Caco-2 (cell line): Measurements from ENCODE around the gene SLC7A8. TPM values are rescaled to one million over a fixed set of nuclear protein-coding genes. Genes with fewer than 3 reads are reported as not detected.

Source experiments
- BruUV-seq: library from RNA; stranded (reverse); fragments of 400-500 nt; replicated peaks from 2 replicates; lab custom pipeline; 2021; lab: Mats Ljungman, UMichigan
- CTCF ChIA-PET: fragments of 300-600 bp; sonication (Branson Sonifier 250); formaldehyde crosslinking; loops from one replicate; lab custom pipeline; 2022; ENCODE audit warnings: antibody characterized with exemption; lab: Charles Lee
- POLR2A ChIA-PET: fragments of 300-600 bp; sonication (Branson Sonifier 250); formaldehyde crosslinking; loops from one replicate; lab custom pipeline; 2022; ENCODE audit warnings: antibody characterized with exemption; lab: Charles Lee
- DNase-seq, 2 experiments: peaks; one replicate each; pipeline versions ENCODE4 v3.0.0 to v3.0.0-alpha.2; 2020 to 2022
- H3K27me3 ChIP-seq: replicated peaks from 2 replicates; pipeline ENCODE4 v1.6.0; 2011; ENCODE audit warnings: low read length; ENCODE audit not compliant: control insufficient read depth, insufficient read depth
- H3K36me3 ChIP-seq: 2 replicates; pipeline ENCODE4 v1.5.1; 2011; ENCODE audit warnings: low read length; ENCODE audit not compliant: control insufficient read depth, insufficient read depth
- H3K4me1 ChIP-seq: fragments of 250-450 bp; sonication (Bioruptor Pico); 2 replicates; pipeline ENCODE4 v1.5.1; 2020; ENCODE audit warnings: mild to moderate bottlenecking
- H3K4me3 ChIP-seq: 2 replicates; pipeline ENCODE4 v1.5.1; 2011; ENCODE audit warnings: low read depth, mild to moderate bottlenecking, control low read depth, low read length
- H3K9me3 ChIP-seq: fragments of 250-450 bp; sonication (Bioruptor Pico); 2 replicates; pipeline ENCODE4 v1.5.1; 2020; ENCODE audit warnings: mild to moderate bottlenecking, moderate library complexity
- H3K27ac Mint-ChIP-seq: one replicate; pipeline ENCODE4 v1.8.0; 2022; ENCODE audit warnings: mixed read lengths; ENCODE audit not compliant: unreplicated experiment
- H3K27me3 Mint-ChIP-seq: one replicate; pipeline ENCODE4 v1.8.0; 2022; ENCODE audit warnings: mixed read lengths; ENCODE audit not compliant: insufficient read depth, unreplicated experiment
- H3K36me3 Mint-ChIP-seq: one replicate; pipeline ENCODE4 v1.8.0; 2022; ENCODE audit warnings: mild to moderate bottlenecking, mixed read lengths; ENCODE audit not compliant: insufficient read depth, unreplicated experiment
- H3K4me1 Mint-ChIP-seq: one replicate; pipeline ENCODE4 v1.8.0; 2022; ENCODE audit warnings: low read depth, mixed read lengths; ENCODE audit not compliant: unreplicated experiment
- H3K4me3 Mint-ChIP-seq: one replicate; pipeline ENCODE4 v1.8.0; 2022; ENCODE audit warnings: mild to moderate bottlenecking, moderate library complexity, mixed read lengths; ENCODE audit not compliant: unreplicated experiment
- H3K9me3 Mint-ChIP-seq: one replicate; pipeline ENCODE4 v1.8.0; 2022; ENCODE audit warnings: mixed read lengths; ENCODE audit not compliant: unreplicated experiment
- CTCF ChIP-seq, 2 experiments: fragments of 200-600 bp in 1 of 2; IDR thresholded peaks; 1 replicate in 1 of 2; 2 replicates in 1 of 2; pipeline versions ENCODE4 v1.5.1 to v1.8.0; 2011 to 2022; ENCODE audit warnings: antibody characterized with exemption in 1 of 2, control low read depth in 1 of 2, inconsistent platforms in 1 of 2, low read depth in 1 of 2, low read length in 1 of 2, mild to moderate bottlenecking in 1 of 2, moderate library complexity in 1 of 2; ENCODE audit not compliant: insufficient read depth in 1 of 2, severe bottlenecking in 1 of 2, unreplicated experiment in 1 of 2
- intact Hi-C: fragments of 100-400 bp; cut with micrococcal nuclease; formaldehyde crosslinking; loops from one replicate; pipeline ENCODE4 v1.10.0; 2022; ENCODE audit not compliant: unreplicated experiment
- total RNA-seq: library from RNA; stranded (reverse); gene quantifications from 2 replicates; pipeline ENCODE4 v1.2.3, GENCODE V29; 2022

Gene SLC7A8
- total RNA-seq, 1 experiment from 2014 or later = 26.9 TPM

GRCh38 chr14:23141706-23142444, 41.6 kb downstream of the SLC7A8 start:
- Mint-ChIP-seq H3K9me3 (no peaks in the 10 kb centered on the region), H3K27me3 (no peaks in the 10 kb centered on the region), H3K27ac (no peak overlapping the region), H3K36me3 (no peaks in the 10 kb centered on the region), H3K4me1 (peaks cover 14% of the 10 kb centered on the region), H3K4me3 (no peak overlapping the region)
- H3K4me1 ChIP-seq = peaks cover 20% of the 10 kb centered on the region
- no TSS peak for BruUV-seq
- H3K4me3 ChIP-seq = no peak overlapping the region
- no peak for TF ChIP-seq CTCF (IDR thresholded peaks at IDR 0.05; ENCODE audit: insufficient read depth in 1 of 2, low read depth in 1 of 2, low read length in 1 of 2, severe bottlenecking in 1 of 2, unreplicated experiment in 1 of 2)
- ChIA-PET POLR2A (no interaction called here), CTCF (no interaction called here)
- no peaks in the 10 kb centered on the region for H3K27me3 ChIP-seq
- peak in 1 of 2 experiments; percentile 12 for DNase-seq
- intact Hi-C loops = no loop called here
- no peaks in the 10 kb centered on the region for H3K9me3 ChIP-seq
- H3K36me3 ChIP-seq = no peaks in the 10 kb centered on the region

- ChIA-PET CTCF (interaction anchor here (1.0 kb wide), 1 partner anchor 20 kb away, joined by 3 read pairs; no protein-coding TSS in a partner anchor), POLR2A (no interaction called here)
- Mint-ChIP-seq H3K36me3 (no peaks in the 10 kb centered on the region), H3K27ac (no peak overlapping the region), H3K4me1 (peaks cover 1% of the 10 kb centered on the region), H3K9me3 (no peaks in the 10 kb centered on the region), H3K27me3 (no peaks in the 10 kb centered on the region), H3K4me3 (no peak overlapping the region)
- no peak for TF ChIP-seq CTCF (IDR thresholded peaks at IDR 0.05; ENCODE audit: insufficient read depth in 1 of 2, low read depth in 1 of 2, low read length in 1 of 2, severe bottlenecking in 1 of 2, unreplicated experiment in 1 of 2)
- H3K9me3 ChIP-seq = no peaks in the 10 kb centered on the region
- no peak overlapping the region for H3K4me3 ChIP-seq
- intact Hi-C loops = no loop called here
- BruUV-seq = no TSS peak
- H3K27me3 ChIP-seq = no peaks in the 10 kb centered on the region
- H3K4me1 ChIP-seq = peaks cover 5% of the 10 kb centered on the region; the same call in 1 of the 2 replicates
- no peaks in the 10 kb centered on the region for H3K36me3 ChIP-seq
- no peak for DNase-seq
Measured at GRCh38 chr14:23140371-23140770, 43.1 kb downstream of the SLC7A8 start.

- H3K36me3 ChIP-seq = no peaks in the 10 kb centered on the region
- CTCF ChIA-PET = interaction anchor here (1.0 kb wide), 1 partner anchor 19 kb away, joined by 3 read pairs; no protein-coding TSS in a partner anchor
- no peaks in the 10 kb centered on the region for H3K9me3 ChIP-seq
- Mint-ChIP-seq H3K4me1 (no peaks in the 10 kb centered on the region), H3K27ac (no peak overlapping the region), H3K9me3 (no peaks in the 10 kb centered on the region), H3K36me3 (no peaks in the 10 kb centered on the region), H3K4me3 (no peak overlapping the region), H3K27me3 (no peaks in the 10 kb centered on the region)
- H3K4me1 ChIP-seq = no peaks in the 10 kb centered on the region; the same call in 1 of the 2 replicates
- no peaks in the 10 kb centered on the region for H3K27me3 ChIP-seq
- TF ChIP-seq CTCF (IDR thresholded peaks at IDR 0.05; ENCODE audit: insufficient read depth in 1 of 2, low read depth in 1 of 2, low read length in 1 of 2, severe bottlenecking in 1 of 2, unreplicated experiment in 1 of 2) = no peak
- BruUV-seq = no TSS peak
- intact Hi-C loops = no loop called here
- POLR2A ChIA-PET = no interaction called here
- no peak overlapping the region for H3K4me3 ChIP-seq
- DNase-seq = no peak
Measured at GRCh38 chr14:23139874-23140273, 43.6 kb downstream of the SLC7A8 start.
